Fibroblast of pulmonary artery (primary cell): ENCODE data around the gene PDXK.

ENCODE experiments used
- DNase-seq: peaks from one replicate; pipeline ENCODE4 v3.0.0-alpha.2; 2010; ENCODE audit warnings: low read depth
- H3K4me3 ChIP-seq: replicated peaks from 2 replicates; pipeline ENCODE4 v1.5.1; 2011; ENCODE audit warnings: low read depth, mild to moderate bottlenecking, control low read depth, low read length, moderate library complexity
- CTCF ChIP-seq: IDR thresholded peaks from 2 replicates; pipeline ENCODE4 v1.5.1; 2011; ENCODE audit warnings: mild to moderate bottlenecking, control low read depth, low read length, inconsistent platforms; ENCODE audit errors: missing control alignments

PDXK gene

GRCh38 chr21:43726686-43727518, 8.0 kb downstream of the PDXK start:
- no peak overlapping the region for H3K4me3 ChIP-seq

GRCh38 chr21:43727519-43728153, 8.7 kb downstream of the PDXK start:
- no peak overlapping the region for H3K4me3 ChIP-seq
- no peak for TF ChIP-seq CTCF
- DNase-seq, result no peak

More at GRCh38 chr21:43726686-43727518, 8.0 kb downstream of the PDXK start:
- TF ChIP-seq CTCF, result no peak
- no peak for DNase-seq

GRCh38 chr21:43728154-43728466, 9.2 kb downstream of the PDXK start:
- peak overlapping the region; percentile 32 for H3K4me3 ChIP-seq
- DNase-seq, result no peak
- TF ChIP-seq CTCF, result no peak

GRCh38 chr21:43728467-43729390, 9.8 kb downstream of the PDXK start:
- peak; percentile 99 for DNase-seq
- peak overlapping the region; percentile 57 for H3K4me3 ChIP-seq
- no peak for TF ChIP-seq CTCF

GRCh38 chr21:43731476-43731875, 12.5 kb downstream of the PDXK start:
- H3K4me3 ChIP-seq, result no peak overlapping the region
- DNase-seq, result no peak
- TF ChIP-seq CTCF, result no peak

GRCh38 chr21:43731891-43732711, 13.2 kb downstream of the PDXK start:
- no peak for DNase-seq
- no peak overlapping the region for H3K4me3 ChIP-seq
- TF ChIP-seq CTCF, result no peak
